Stimulated activated CD8-positive, alpha-beta memory T cell treated with anti-CD3 and anti-CD28 coated beads, Interleukin-2, amount 100 ng/mL, for 48 hours (primary cell): Measurements from ENCODE around the gene LMF1.
"Not testable (repeated sequence)": the region's sequence is repeated elsewhere in the genome, so short reads cannot be mapped to it uniquely, and the experiment has no call there.

Experiments
- DNase-seq, 2 donors: peaks; one replicate each; pipeline ENCODE4 v3.0.0-alpha.2; 2020; ENCODE audit warnings: low read depth in 2 of 2

Gene LMF1

GRCh38 chr16:895371-895770, 75.4 kb downstream of the LMF1 start:
- DNase-seq: no peak

- no peak for DNase-seq
Measured at GRCh38 chr16:894841-895240, 75.9 kb downstream of the LMF1 start.

- DNase-seq: no peak
Measured at GRCh38 chr16:894136-894535, 76.6 kb downstream of the LMF1 start.

GRCh38 chr16:893360-893759, 77.4 kb downstream of the LMF1 start:
- no peak for DNase-seq

GRCh38 chr16:892536-893255, 78.1 kb downstream of the LMF1 start:
- DNase-seq: no peak

- DNase-seq: no peak
Measured at GRCh38 chr16:892006-892405, 78.8 kb downstream of the LMF1 start.

GRCh38 chr16:891353-891740, 79.4 kb downstream of the LMF1 start:
- no peak for DNase-seq

- DNase-seq: no peak
Measured at GRCh38 chr16:890716-891352, 80.0 kb downstream of the LMF1 start.

- DNase-seq: no peak
Measured at GRCh38 chr16:890217-890616, 80.6 kb downstream of the LMF1 start.

- DNase-seq: no peak
Measured at GRCh38 chr16:889586-889985, 81.2 kb downstream of the LMF1 start.

- DNase-seq: no peak
Measured at GRCh38 chr16:888901-889570, 81.7 kb downstream of the LMF1 start.

- DNase-seq: not testable (repeated sequence)
Measured at GRCh38 chr16:888456-888855, 82.3 kb downstream of the LMF1 start.

- no peak for DNase-seq
Measured at GRCh38 chr16:887846-888245, 82.9 kb downstream of the LMF1 start.

GRCh38 chr16:886802-887731, 83.7 kb downstream of the LMF1 start:
- DNase-seq: no peak

GRCh38 chr16:886084-886543, 84.7 kb downstream of the LMF1 start:
- DNase-seq: no peak

- DNase-seq: no peak
Measured at GRCh38 chr16:885391-885790, 85.4 kb downstream of the LMF1 start.

- DNase-seq: no peak
Measured at GRCh38 chr16:884232-884631, 86.6 kb downstream of the LMF1 start.

- DNase-seq: no peak
Measured at GRCh38 chr16:883781-884180, 87.0 kb downstream of the LMF1 start.

GRCh38 chr16:883340-883739, 87.4 kb downstream of the LMF1 start:
- DNase-seq: no peak

- DNase-seq: not testable (repeated sequence)
Measured at GRCh38 chr16:882671-883070, 88.1 kb downstream of the LMF1 start.

GRCh38 chr16:882256-882655, 88.5 kb downstream of the LMF1 start:
- DNase-seq: no peak
